ENCODE data around the gene EDN3.

The EDN3 gene, protein sequence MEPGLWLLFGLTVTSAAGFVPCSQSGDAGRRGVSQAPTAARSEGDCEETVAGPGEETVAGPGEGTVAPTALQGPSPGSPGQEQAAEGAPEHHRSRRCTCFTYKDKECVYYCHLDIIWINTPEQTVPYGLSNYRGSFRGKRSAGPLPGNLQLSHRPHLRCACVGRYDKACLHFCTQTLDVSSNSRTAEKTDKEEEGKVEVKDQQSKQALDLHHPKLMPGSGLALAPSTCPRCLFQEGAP

DNA sequence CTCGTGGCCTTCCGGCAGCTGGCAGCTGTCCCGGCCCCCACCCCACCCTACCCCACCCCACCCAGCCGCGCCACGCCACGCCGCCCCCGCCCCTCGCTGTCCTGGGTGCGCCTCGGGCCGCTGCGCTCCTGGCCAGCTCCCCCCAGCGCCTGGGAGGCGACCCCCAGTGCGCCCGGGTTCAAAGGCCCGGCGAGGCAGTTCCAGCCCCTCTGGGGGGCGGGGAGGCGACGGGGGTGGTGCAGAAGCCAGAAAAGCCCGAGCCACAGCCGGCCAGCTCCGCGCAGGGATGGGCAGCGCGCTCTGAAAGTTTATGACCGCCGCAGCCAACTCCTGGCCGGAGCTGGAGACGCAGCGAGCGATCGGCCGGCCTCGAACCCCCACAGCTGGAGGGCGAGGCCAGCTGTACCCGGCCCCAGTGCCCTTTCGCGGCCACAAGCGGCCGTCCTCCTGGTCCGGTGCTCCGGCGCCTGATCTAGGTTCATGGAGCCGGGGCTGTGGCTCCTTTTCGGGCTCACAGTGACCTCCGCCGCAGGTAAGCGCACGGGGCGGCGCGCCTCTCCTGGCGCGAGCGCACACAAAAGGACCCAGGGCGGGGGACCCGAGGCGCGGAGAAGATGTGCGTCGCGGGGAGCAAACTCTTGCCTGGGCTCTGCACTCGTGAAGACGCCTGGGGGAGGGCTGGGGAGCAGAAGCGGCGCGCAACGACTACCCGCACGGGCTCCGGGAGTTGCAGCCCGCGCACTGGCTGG lies at the start of gene EDN3:
TSS of gene EDN3 (plus strand) at position 279 of the 749 bp plus-strand sequence. CDS start at position 481, 202 bp downstream.
- H3K9ac ChIP-seq (ENCODE audit: insufficient read length): no peak within 1 kb of the TSS
- no peak within 1 kb of the TSS for H3K27ac ChIP-seq
- DNase-seq (ENCODE audit: low read depth, low spot score): no peak
- TF ChIP-seq EZH2 (IDR thresholded peaks at IDR 0.05): no peak
- TF ChIP-seq POLR2AphosphoS5 (IDR thresholded peaks at IDR 0.05; ENCODE audit: borderline replicate concordance, low read depth, low read length): no peak
- no peak for TF ChIP-seq FOXP2 (optimal IDR thresholded peaks at IDR 0.05; ENCODE audit: control extremely low read depth, extremely low read length, insufficient read depth)
- no peaks in the 10 kb centered on the region for H3K36me3 ChIP-seq (ENCODE audit: insufficient read depth, low read length)
- no peaks in the 10 kb centered on the region for H3K9me3 ChIP-seq (ENCODE audit: low read depth, low read length)
- H3K4me3 ChIP-seq: no peak within 1 kb of the TSS

DNA sequence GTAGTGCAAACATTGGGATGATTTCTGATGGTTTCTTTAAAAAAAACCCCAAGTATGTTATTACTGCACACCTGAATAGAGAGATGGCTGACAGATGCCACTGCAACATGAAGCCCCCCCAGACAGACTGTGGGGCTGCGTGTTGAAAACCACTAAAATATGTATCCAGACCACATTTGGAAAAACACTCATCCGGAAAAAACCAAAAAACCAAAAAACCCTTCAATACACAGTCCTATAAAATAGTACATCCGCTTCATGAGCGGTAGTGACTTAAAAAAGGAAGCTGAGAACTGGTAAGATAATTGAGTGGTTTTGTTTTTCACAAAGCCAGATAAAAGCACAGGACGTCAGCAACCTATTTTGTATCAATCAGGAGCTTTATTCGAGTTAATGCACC lies 47.1 kb upstream of the EDN3 start:
- Histone ChIP-seq H3K27ac (no peak overlapping the region), H3K9ac (ENCODE audit: insufficient read length) (no peak overlapping the region), H3K9me3 (ENCODE audit: low read depth, low read length) (no peaks in the 10 kb centered on the region), H3K36me3 (ENCODE audit: insufficient read depth, low read length) (no peaks in the 10 kb centered on the region), H3K4me3 (no peak overlapping the region)
- TF ChIP-seq FOXP2 (optimal IDR thresholded peaks at IDR 0.05; ENCODE audit: control extremely low read depth, extremely low read length, insufficient read depth) (no peak), POLR2AphosphoS5 (IDR thresholded peaks at IDR 0.05; ENCODE audit: borderline replicate concordance, low read depth, low read length) (no peak), EZH2 (IDR thresholded peaks at IDR 0.05) (no peak)
- no peak for DNase-seq (ENCODE audit: low read depth, low spot score)

DNA sequence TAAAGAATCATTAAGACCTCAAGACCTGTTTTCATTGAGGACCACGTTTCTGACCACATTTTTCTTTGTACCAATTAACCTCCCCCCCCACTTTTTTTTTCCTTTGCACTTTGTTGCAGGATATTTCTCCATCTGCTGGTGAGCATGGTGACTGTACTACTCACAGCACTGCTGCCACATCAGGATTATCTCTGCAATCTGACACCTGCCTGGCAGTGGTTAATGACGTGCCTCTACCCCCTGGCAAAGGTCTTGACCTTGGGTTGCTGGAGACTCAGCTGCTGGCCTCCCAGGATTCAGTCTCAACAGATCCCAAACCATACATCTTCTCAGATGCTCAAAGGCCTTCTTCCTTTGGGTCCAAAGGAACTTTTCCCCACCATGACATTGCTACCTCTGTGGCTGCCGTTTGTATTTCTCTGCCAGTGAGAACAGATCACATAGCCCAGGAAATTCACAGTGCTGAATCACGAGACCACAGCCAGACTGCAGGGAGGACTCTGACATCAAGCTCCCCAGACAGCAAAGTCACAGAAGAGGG lies 46.6 kb upstream of the EDN3 start:
- DNase-seq (ENCODE audit: low read depth, low spot score): no peak
- Histone ChIP-seq H3K27ac (no peak overlapping the region), H3K9ac (ENCODE audit: insufficient read length) (no peak overlapping the region), H3K9me3 (ENCODE audit: low read depth, low read length) (no peaks in the 10 kb centered on the region), H3K36me3 (ENCODE audit: insufficient read depth, low read length) (no peaks in the 10 kb centered on the region), H3K4me3 (no peak overlapping the region)
- TF ChIP-seq EZH2 (IDR thresholded peaks at IDR 0.05): no peak
- TF ChIP-seq POLR2AphosphoS5 (IDR thresholded peaks at IDR 0.05; ENCODE audit: borderline replicate concordance, low read depth, low read length): no peak
- no peak for TF ChIP-seq FOXP2 (optimal IDR thresholded peaks at IDR 0.05; ENCODE audit: control extremely low read depth, extremely low read length, insufficient read depth)

DNA sequence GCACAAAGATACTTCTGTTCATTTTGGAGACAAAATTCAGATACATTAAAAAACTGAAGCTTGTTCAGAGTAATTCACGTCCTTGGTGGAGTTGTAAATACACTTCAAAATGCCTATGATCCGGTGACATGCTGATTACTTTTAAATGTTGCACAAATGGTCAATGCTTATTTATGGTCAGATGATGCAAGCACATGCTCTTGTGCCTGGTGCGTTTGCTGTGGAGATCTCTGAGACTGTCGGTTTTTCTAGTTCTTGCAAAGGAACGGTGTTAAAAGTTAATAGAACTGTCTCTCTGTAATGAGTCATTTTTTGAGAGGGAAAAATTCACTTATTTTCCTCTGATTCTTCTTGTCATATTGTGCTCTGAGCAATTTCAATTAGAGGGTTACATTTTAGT lies 45.2 kb upstream of the EDN3 start:
- H3K36me3 ChIP-seq (ENCODE audit: insufficient read depth, low read length): no peaks in the 10 kb centered on the region
- no peaks in the 10 kb centered on the region for H3K9me3 ChIP-seq (ENCODE audit: low read depth, low read length)
- no peak for DNase-seq (ENCODE audit: low read depth, low spot score)
- no peak for TF ChIP-seq POLR2AphosphoS5 (IDR thresholded peaks at IDR 0.05; ENCODE audit: borderline replicate concordance, low read depth, low read length)
- TF ChIP-seq FOXP2 (optimal IDR thresholded peaks at IDR 0.05; ENCODE audit: control extremely low read depth, extremely low read length, insufficient read depth): no peak
- no peak for TF ChIP-seq EZH2 (IDR thresholded peaks at IDR 0.05)
- H3K9ac ChIP-seq (ENCODE audit: insufficient read length): no peak overlapping the region
- no peak overlapping the region for H3K27ac ChIP-seq
- no peak overlapping the region for H3K4me3 ChIP-seq

DNA sequence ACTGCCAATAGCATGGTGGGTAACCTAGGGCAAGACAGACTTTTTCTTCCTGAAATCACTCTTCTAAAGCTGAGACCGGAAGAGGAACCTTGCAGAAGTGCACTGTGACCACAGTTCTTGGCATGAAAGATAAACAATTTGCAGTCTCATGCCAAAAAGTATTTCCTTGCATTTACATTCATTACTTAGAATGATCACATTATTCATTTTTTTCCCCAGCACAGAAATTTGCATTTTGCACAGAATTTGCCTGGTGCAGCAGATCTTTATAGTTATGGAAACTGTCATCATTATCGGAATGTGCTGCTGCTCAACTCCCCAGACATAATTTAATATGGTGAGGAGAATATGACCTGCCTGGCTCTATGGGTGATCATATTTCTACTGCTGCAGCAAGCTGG lies 42.2 kb upstream of the EDN3 start:
- Histone ChIP-seq H3K9me3 (ENCODE audit: low read depth, low read length) (no peaks in the 10 kb centered on the region), H3K9ac (ENCODE audit: insufficient read length) (no peak overlapping the region), H3K27ac (no peak overlapping the region), H3K36me3 (ENCODE audit: insufficient read depth, low read length) (no peaks in the 10 kb centered on the region), H3K4me3 (no peak overlapping the region)
- TF ChIP-seq EZH2 (IDR thresholded peaks at IDR 0.05): no peak
- DNase-seq (ENCODE audit: low read depth, low spot score): peak; percentile 14

DNA sequence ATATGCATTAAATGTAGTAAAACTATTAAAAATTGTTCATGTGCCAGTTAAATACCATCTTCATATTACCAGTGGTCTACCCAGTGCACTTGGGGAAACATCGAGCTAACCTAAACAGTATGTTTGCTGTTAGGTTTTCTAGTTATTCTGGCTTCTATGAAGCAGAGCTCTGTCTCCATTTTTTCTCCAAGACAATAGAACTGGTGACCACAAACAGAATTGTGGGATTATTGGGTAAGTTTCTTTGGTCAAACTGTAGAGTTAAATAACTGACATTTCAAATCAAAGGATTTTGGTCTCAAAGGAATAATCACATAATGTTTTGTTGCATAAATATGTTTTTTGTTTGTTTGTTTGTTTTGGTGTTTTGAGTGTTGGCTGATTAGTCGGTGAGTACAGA lies 40.5 kb upstream of the EDN3 start:
- H3K9ac ChIP-seq (ENCODE audit: insufficient read length): no peak overlapping the region
- TF ChIP-seq POLR2AphosphoS5 (IDR thresholded peaks at IDR 0.05; ENCODE audit: borderline replicate concordance, low read depth, low read length) (no peak), FOXP2 (optimal IDR thresholded peaks at IDR 0.05; ENCODE audit: control extremely low read depth, extremely low read length, insufficient read depth) (no peak), EZH2 (IDR thresholded peaks at IDR 0.05) (no peak)

DNA sequence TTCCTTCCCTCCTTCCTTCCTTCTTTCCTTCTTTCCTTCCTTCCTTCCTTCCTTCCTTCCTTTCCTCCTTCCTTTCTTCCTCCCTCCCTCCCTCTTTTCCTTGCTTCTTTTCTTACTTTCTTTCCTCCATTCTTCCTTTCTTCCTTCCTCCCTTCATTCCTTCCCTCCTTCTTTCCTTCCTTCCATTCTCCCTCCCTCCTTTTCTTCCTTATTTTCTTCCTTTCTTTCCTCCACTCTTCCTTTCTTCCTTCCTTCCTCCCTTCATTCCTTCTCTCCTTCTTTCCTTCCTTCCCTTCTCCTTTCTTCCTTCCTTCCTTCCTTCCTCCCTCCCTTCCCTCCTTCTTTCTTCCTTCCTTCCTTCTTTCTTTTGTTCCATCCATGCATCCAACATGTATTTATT lies 35.1 kb upstream of the EDN3 start:
- Histone ChIP-seq H3K9ac (ENCODE audit: insufficient read length) (no peak overlapping the region), H3K36me3 (ENCODE audit: insufficient read depth, low read length) (no peaks in the 10 kb centered on the region), H3K4me3 (no peak overlapping the region), H3K27ac (no peak overlapping the region), H3K9me3 (ENCODE audit: low read depth, low read length) (no peaks in the 10 kb centered on the region)
- TF ChIP-seq EZH2 (IDR thresholded peaks at IDR 0.05) (no peak), POLR2AphosphoS5 (IDR thresholded peaks at IDR 0.05; ENCODE audit: borderline replicate concordance, low read depth, low read length) (no peak), FOXP2 (optimal IDR thresholded peaks at IDR 0.05; ENCODE audit: control extremely low read depth, extremely low read length, insufficient read depth) (no peak)
- DNase-seq (ENCODE audit: low read depth, low spot score): no peak

More for the DNA sequence above, 40.5 kb upstream of the EDN3 start:
- no peaks in the 10 kb centered on the region for H3K36me3 ChIP-seq (ENCODE audit: insufficient read depth, low read length)
- DNase-seq (ENCODE audit: low read depth, low spot score): no peak
- H3K9me3 ChIP-seq (ENCODE audit: low read depth, low read length): no peaks in the 10 kb centered on the region
- H3K27ac ChIP-seq: no peak overlapping the region
- no peak overlapping the region for H3K4me3 ChIP-seq

DNA sequence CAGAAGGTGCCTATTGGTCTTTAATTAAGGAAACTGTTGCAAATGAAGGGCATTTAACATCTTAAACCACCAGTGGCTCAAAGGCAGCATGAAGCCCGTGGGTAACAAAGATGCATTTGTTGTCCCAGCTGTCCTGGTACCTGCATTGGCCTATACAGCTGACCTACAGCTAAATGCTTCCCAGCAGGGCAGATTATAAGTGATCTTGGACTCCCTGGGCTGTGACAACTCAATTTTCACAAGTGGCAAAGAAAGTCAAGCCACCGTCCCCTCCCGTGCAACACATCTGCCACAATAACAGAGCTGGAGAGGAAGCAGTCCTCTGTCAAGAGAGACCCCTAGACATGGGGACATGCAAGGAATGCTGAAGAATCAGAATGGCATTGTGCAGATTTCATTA lies 31.5 kb upstream of the EDN3 start:
- Histone ChIP-seq H3K36me3 (ENCODE audit: insufficient read depth, low read length) (no peaks in the 10 kb centered on the region), H3K9me3 (ENCODE audit: low read depth, low read length) (no peaks in the 10 kb centered on the region), H3K4me3 (no peak overlapping the region), H3K9ac (ENCODE audit: insufficient read length) (no peak overlapping the region), H3K27ac (no peak overlapping the region)
- TF ChIP-seq EZH2 (IDR thresholded peaks at IDR 0.05): no peak
- TF ChIP-seq POLR2AphosphoS5 (IDR thresholded peaks at IDR 0.05; ENCODE audit: borderline replicate concordance, low read depth, low read length): no peak
- TF ChIP-seq FOXP2 (optimal IDR thresholded peaks at IDR 0.05; ENCODE audit: control extremely low read depth, extremely low read length, insufficient read depth): no peak
- DNase-seq (ENCODE audit: low read depth, low spot score): no peak
